ENCODE measurements around the gene RPL12. TPM values are rescaled to one million over a fixed set of nuclear protein-coding genes. Genes with fewer than 3 reads are reported as not detected.
A peak's percentile ranks its signal among the peaks of the same experiment; 100 is the strongest.

RPL12 gene
- polyA plus RNA-seq (ENCODE audit: insufficient read length in 12 of 12): 1,000 to 10,000 TPM; 1,755 to 4,728 (median 1,990) TPM
- long read RNA-seq, donor 1, transcript RPL12-203 (4 exons, 2,275 nt): minor isoform, 653 of 5,639 reads
- long read RNA-seq, donor 1, transcript RPL12-204 (7 exons, 864 nt): minor isoform, 22 of 5,639 reads
- long read RNA-seq, donor 1, transcript RPL12-201 (7 exons, 633 nt): major isoform, 2,370 of 5,639 reads
- long read RNA-seq, donor 1, transcript RPL12-202 (2 exons, 344 nt): minor isoform, 12 of 5,639 reads
- long read RNA-seq, donor 1, partial matches to known transcripts: 2,452 of 5,639 reads
- long read RNA-seq, donor 1, other reads (novel, unspliced or antisense): 130 of 5,639 reads
- long read RNA-seq, donor 2, transcript RPL12-204 (7 exons, 864 nt): minor isoform, 9 of 3,594 reads
- long read RNA-seq, donor 2, transcript RPL12-203 (4 exons, 2,275 nt): minor isoform, 382 of 3,594 reads
- long read RNA-seq, donor 2, transcript RPL12-201 (7 exons, 633 nt): major isoform, 1,536 of 3,594 reads
- long read RNA-seq, donor 2, partial matches to known transcripts: 1,572 of 3,594 reads
- long read RNA-seq, donor 2, other reads (novel, unspliced or antisense): 91 of 3,594 reads
- long read RNA-seq, donor 3, transcript RPL12-202 (2 exons, 344 nt): minor isoform, 6 of 2,096 reads
- long read RNA-seq, donor 3, transcript RPL12-203 (4 exons, 2,275 nt): minor isoform, 368 of 2,096 reads
- long read RNA-seq, donor 3, transcript RPL12-204 (7 exons, 864 nt): minor isoform, 6 of 2,096 reads
- long read RNA-seq, donor 3, transcript RPL12-201 (7 exons, 633 nt): major isoform, 791 of 2,096 reads
- long read RNA-seq, donor 3, partial matches to known transcripts: 899 of 2,096 reads
- long read RNA-seq, donor 3, other reads (novel, unspliced or antisense): 26 of 2,096 reads
- long read RNA-seq, donor 4, transcript RPL12-203 (4 exons, 2,275 nt): minor isoform, 354 of 1,869 reads
- long read RNA-seq, donor 4, transcript RPL12-201 (7 exons, 633 nt): major isoform, 721 of 1,869 reads
- long read RNA-seq, donor 4, partial matches to known transcripts: 756 of 1,869 reads
- long read RNA-seq, donor 4, other reads (novel, unspliced or antisense): 31 of 1,869 reads
- long read RNA-seq, donor 5: 0 reads
- long read RNA-seq, donor 6, transcript RPL12-201 (7 exons, 633 nt): major isoform, 1,083 of 2,951 reads
- long read RNA-seq, donor 6, transcript RPL12-203 (4 exons, 2,275 nt): minor isoform, 526 of 2,951 reads
- long read RNA-seq, donor 6, transcript RPL12-202 (2 exons, 344 nt): minor isoform, 9 of 2,951 reads
- long read RNA-seq, donor 6, partial matches to known transcripts: 1,284 of 2,951 reads
- long read RNA-seq, donor 6, other reads (novel, unspliced or antisense): 45 of 2,951 reads
- long read RNA-seq, donor 7, transcript RPL12-203 (4 exons, 2,275 nt): minor isoform, 274 of 1,703 reads
- long read RNA-seq, donor 7, transcript RPL12-201 (7 exons, 633 nt): major isoform, 655 of 1,703 reads
- long read RNA-seq, donor 7, transcript RPL12-204 (7 exons, 864 nt): minor isoform, 8 of 1,703 reads
- long read RNA-seq, donor 7, partial matches to known transcripts: 741 of 1,703 reads
- long read RNA-seq, donor 7, other reads (novel, unspliced or antisense): 23 of 1,703 reads
- long read RNA-seq, donor 8, transcript RPL12-204 (7 exons, 864 nt): minor isoform, 12 of 6,302 reads
- long read RNA-seq, donor 8, transcript RPL12-203 (4 exons, 2,275 nt): minor isoform, 779 of 6,302 reads
- long read RNA-seq, donor 8, transcript RPL12-202 (2 exons, 344 nt): minor isoform, 11 of 6,302 reads
- long read RNA-seq, donor 8, transcript RPL12-201 (7 exons, 633 nt): major isoform, 2,047 of 6,302 reads
- long read RNA-seq, donor 8, partial matches to known transcripts: 3,235 of 6,302 reads
- long read RNA-seq, donor 8, other reads (novel, unspliced or antisense): 217 of 6,302 reads
- long read RNA-seq, donor 9, transcript RPL12-201 (7 exons, 633 nt): major isoform, 988 of 2,568 reads
- long read RNA-seq, donor 9, transcript RPL12-204 (7 exons, 864 nt): minor isoform, 10 of 2,568 reads
- long read RNA-seq, donor 9, transcript RPL12-202 (2 exons, 344 nt): minor isoform, 7 of 2,568 reads
- long read RNA-seq, donor 9, transcript RPL12-203 (4 exons, 2,275 nt): minor isoform, 446 of 2,568 reads
- long read RNA-seq, donor 9, partial matches to known transcripts: 1,055 of 2,568 reads
- long read RNA-seq, donor 9, other reads (novel, unspliced or antisense): 61 of 2,568 reads
- long read RNA-seq, donor 10, transcript RPL12-203 (4 exons, 2,275 nt): minor isoform, 552 of 3,877 reads
- long read RNA-seq, donor 10, transcript RPL12-201 (7 exons, 633 nt): major isoform, 1,429 of 3,877 reads
- long read RNA-seq, donor 10, transcript RPL12-202 (2 exons, 344 nt): minor isoform, 6 of 3,877 reads
- long read RNA-seq, donor 10, transcript RPL12-204 (7 exons, 864 nt): minor isoform, 5 of 3,877 reads
- long read RNA-seq, donor 10, partial matches to known transcripts: 1,816 of 3,877 reads
- long read RNA-seq, donor 10, other reads (novel, unspliced or antisense): 69 of 3,877 reads
- long read RNA-seq, donor 11, transcript RPL12-204 (7 exons, 864 nt): minor isoform, 13 of 3,697 reads
- long read RNA-seq, donor 11, transcript RPL12-203 (4 exons, 2,275 nt): minor isoform, 494 of 3,697 reads
- long read RNA-seq, donor 11, transcript RPL12-201 (7 exons, 633 nt): major isoform, 1,526 of 3,697 reads
- long read RNA-seq, donor 11, partial matches to known transcripts: 1,551 of 3,697 reads
- long read RNA-seq, donor 11, other reads (novel, unspliced or antisense): 109 of 3,697 reads

DNA sequence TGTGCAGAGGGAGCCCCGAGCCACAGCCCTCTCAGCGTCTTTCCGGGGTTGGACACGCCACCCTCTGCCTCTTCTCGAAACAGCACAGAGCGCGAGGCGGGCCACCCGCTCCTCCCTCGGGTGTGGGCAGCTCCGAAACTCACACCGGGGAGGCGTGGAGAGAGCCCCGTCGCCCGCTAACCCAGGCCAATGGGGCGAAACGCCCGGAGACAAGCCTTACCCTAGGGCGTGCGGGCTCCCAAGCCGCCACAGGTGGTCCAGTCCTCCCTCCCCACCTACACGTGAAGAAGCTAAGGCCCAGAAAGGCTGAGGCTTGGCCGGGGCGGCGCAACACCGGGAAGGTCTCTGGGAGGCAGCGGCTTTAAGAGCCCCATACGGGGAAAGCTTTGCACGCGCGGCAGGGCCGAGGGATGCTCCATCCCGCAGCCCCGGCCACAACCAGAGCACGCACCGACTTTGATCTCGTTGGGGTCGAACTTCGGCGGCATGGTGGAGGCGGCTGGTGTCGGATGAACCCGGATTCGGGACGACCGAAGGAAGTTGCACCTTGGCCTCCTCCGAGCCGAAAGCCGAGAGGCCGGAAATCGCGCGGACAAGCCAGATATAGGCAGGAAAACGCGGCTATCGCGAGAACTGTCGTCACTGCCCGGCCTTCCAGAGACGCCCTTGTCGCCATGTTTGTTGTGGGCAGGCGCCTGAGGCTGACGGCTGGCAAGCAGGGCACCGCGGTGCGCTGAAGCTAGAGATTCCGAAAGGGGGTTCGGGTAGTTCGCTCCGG is at the start of gene RPL12, which contains the start of gene LRSAM1:
RPL12 (minus strand) TSS at position 577 of the 778 bp plus-strand sequence; CDS start at position 488, 89 bp downstream.
LRSAM1 (plus strand) TSS at position 681 of the 778 bp plus-strand sequence. CDS start 3,018 bp downstream, outside the sequence.
- DNase-seq: peak; percentile 98

- no peak for DNase-seq
Measured at GRCh38 chr9:127500862-127501261, 49.7 kb upstream of the RPL12 start.

GRCh38 chr9:127500399-127500798 is 49.2 kb upstream of the RPL12 start:
- DNase-seq: no peak

DNA sequence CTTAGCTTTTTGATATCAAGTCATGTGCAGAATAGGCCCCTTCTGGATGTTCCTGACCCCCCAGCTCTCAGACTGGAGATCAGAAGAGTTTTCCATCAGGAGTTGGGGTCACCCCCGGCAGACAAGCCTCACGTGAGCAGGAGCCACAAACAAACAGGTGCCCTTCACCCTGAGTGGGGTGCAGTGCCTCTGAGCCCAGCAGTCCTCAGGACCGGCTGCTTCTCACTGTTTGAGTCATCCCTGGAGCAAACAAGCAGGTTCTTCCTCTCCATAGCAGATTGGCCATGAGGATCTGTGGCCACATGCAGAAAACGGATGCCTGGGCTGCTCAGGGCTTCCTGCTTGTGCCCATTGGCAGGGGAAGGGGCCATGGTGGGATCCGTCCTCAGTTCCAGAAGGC is 47.1 kb upstream of the RPL12 start:
- no peak for DNase-seq

DNA sequence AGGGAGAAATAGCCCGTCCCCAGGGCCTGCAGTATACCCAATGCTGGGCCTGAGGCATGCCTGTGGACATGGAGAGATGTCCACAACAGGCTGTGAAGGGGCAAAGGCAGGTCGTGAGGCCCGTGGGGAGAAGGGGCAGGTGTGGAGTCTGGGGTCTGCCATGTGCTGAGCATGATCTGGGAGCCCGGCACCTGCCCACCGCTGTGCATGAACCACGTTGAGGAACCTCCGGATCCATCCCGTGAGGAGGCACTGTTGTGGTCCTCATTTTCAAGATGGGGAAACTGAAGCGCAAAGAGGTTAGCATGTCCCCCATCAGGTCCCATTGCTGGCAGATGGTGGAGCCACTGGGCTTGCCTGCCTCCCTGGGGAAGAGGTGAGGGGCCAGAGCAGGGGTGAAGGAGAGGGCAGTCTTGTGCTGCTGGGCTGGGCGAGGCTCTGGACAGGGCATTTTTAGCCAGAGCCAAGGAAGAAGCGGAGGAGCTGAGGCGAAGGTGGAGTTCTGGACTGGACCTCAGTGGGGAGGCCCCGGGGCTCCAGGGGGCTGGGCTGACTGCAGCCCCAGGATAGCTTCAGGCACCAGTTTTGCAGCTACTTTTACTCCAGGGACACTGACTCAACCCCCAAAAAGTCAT is 46.6 kb upstream of the RPL12 start:
- no peak for DNase-seq

DNA sequence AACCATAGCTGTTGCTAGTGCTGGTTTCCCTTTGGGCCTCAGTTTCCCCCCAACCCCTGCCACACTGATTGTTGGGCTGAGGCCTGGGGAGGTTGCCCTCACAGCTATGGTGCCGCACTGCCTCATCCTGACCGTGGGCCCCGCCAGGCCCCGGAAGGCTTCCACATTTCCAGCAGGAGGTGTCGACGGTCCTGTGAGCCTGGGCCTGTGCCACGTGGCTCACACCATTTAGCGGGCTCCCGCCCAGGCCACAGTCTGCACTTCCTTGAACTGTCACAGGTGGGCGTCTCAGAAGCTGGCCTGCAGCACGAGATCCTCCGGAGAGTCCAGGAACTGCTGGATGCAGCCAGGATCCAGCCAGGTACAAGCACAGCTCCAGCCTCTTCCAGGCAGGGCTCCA is 45.8 kb upstream of the RPL12 start:
- DNase-seq: no peak

DNA sequence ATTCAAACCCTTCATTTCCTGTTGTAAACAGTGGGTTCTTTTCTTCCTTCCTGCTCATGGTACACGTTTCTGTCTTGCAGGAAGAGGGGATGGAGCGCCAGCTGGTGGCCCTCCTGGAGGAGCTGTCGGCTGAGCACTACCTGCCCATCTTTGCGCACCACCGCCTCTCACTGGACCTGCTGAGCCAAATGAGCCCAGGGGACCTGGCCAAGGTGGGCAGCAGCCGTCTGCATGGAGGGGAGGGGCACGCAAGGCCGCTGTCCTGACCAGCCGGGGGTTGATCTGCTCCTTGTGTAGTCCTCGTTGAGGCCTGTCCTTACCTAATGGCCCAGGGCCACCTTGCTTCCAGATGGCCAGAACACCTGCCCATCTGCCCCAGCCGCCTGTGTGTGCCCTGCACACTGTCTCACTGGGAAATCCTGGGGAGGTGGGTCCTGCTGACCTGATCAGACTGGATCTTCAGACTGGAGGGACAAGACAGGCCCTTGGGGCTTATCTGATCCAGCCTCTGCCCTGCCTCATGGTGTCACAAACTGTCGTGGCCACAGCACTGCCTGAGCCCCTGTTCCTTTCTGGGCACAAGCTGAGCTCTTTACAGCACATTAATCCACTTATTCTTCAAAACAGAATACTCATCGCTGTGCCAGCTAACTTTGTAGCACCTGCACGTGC is 44.8 kb upstream of the RPL12 start:
- DNase-seq: no peak

GRCh38 chr9:127494304-127494702 is 43.1 kb upstream of the RPL12 start:
- DNase-seq: no peak

GRCh38 chr9:127493592-127494303 is 42.5 kb upstream of the RPL12 start:
- no peak for DNase-seq

DNA sequence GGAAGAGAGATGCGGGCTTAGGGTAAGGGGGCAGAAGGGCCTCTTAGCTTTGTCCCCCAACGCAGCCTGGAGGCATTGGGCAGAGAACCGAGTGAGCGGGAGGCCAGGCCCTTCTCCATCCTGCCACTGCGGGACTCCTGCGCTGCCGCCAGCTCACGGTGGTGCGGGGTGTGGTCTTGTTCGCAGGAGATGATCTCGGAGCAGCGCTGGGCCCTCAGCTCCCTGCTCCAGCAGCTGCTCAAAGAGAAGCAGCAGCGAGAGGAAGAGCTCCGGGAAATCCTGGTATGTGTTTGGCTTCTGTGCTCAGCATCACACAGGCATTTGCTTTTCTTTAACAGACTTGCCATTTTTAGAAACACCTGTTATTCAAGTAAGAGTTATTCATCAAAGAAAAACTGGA is 41.4 kb upstream of the RPL12 start:
- DNase-seq: no peak

DNA sequence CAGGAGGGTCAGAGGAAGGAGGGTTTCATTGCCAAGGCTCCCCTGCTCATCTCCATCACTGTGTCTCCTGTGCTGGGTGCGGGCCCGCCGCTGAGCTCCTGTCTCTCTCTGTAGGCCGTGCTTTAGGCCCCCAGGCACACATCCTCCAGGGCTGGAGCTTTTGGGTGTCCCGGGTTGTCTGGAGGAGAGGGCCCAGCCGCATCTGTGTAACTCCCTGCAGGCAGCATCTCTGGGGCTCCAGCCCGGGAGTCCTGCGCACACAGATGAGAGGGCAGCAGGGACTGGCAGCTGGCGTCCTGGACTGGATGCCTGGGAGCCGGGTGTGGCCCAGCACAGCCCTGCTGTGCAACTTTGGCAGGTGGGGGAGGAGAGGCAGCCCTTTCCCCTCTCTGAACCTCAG is 40.3 kb upstream of the RPL12 start:
- no peak for DNase-seq

DNA sequence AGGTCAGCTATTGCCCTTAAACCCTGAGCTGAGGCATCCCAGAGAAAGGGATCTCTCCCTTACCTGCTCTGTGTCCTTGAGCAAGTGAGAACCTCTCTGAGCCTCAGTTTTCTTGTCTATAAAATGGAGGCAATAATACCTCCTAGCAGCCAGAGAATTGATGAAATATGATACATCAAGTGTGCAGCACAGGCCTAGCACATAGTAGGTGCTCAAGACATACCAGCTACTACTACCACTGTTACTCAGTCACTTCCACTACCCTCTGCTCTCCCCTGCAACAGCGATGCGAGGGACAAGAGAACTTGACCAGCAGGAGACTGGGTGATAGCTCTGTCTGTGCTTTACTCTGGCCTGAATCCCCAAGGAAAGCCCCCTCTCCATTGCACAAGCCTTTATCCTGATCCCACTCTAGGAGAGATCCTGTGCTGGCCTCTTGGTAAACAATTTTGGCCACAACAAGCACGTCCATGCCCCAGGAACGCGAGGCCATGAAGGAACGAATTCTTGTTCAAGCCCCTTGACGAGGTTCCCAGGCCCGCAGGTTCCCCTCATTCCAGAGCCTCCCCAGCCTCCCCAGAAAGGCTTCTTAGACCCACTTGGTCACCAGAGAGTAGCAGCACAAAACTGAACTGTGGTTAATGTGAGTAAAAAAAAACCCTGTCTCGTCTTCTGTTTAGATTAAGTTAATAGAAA is 39.5 kb upstream of the RPL12 start:
- DNase-seq: no peak

- no peak for DNase-seq
Measured at GRCh38 chr9:127489471-127490115, 38.4 kb upstream of the RPL12 start.

DNA sequence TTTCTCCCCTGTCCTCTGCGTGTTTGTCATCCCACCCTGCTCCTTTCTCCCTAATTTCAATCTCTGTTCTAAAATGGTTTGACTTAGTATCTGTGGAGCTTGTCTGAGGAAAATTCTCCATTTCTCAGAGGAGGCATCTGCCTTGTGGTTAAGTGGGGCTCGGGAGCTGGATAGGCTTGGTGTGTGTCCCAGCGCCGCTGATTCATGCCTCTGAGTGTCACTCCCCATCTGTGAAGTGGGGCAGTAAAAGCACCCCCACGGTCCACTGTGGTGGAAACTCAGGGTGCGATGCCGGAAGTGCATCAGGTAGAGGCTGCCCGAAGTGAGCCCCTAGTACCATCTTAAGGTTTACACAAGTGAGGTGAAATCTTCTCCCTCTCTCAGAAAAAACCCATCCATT is 37.7 kb upstream of the RPL12 start:
- DNase-seq: no peak

DNA sequence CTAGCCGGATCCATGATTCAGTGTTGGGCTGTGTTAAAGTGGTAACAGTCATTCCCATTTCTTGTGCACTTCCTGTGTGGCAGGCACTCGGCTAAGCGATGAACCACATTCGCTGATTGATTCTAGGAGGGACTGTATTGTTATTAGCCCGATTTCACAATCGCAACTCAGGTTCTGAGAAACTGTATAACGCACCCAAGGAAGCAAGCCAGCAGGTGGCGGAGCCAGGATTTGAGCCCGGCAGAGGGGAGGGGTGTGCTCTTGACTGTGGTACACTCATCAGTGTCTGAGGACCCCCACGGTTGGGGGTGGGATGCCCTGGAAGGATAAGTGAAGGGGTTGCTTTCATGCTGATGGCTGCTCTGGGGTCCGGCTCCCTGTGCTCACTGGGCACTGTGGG is 34.8 kb upstream of the RPL12 start:
- DNase-seq: no peak

Data from muscle of arm (tissue), 14 donors.